Suppressor macrophage treated with lipopolysaccharide for 1 hour (primary cell): Measurements from ENCODE around the gene EXOC3L1.

Experiments
- DNase-seq, 3 donors: peaks; one replicate each; pipeline ENCODE4 v3.0.0-alpha.2; 2020 to 2022

EXOC3L1 gene

GRCh38 chr16:67163164-67163998 is 26.6 kb downstream of the EXOC3L1 start:
- DNase-seq = peak in 2 of 3 donors; percentile 48 to 63

- DNase-seq = peak in 2 of 3 donors; percentile 43 to 52
These were observed 27.3 kb downstream of the EXOC3L1 start for GRCh38 chr16:67162506-67163163.

- DNase-seq = no peak
These were observed 28.3 kb downstream of the EXOC3L1 start for GRCh38 chr16:67161595-67162058.

- DNase-seq = peak; percentile 95 to 97 (median 97)
These were observed 31.0 kb downstream of the EXOC3L1 start for GRCh38 chr16:67158637-67159600.

GRCh38 chr16:67157892-67158635 is 31.9 kb downstream of the EXOC3L1 start:
- DNase-seq = no peak

- DNase-seq = no peak
These were observed 32.7 kb downstream of the EXOC3L1 start for GRCh38 chr16:67157106-67157748.

- no peak for DNase-seq
These were observed 33.6 kb downstream of the EXOC3L1 start for GRCh38 chr16:67156143-67156844.

- peak; percentile 81 to 94 (median 90) for DNase-seq
These were observed 34.4 kb downstream of the EXOC3L1 start for GRCh38 chr16:67155295-67156142.

- DNase-seq = no peak
These were observed 35.2 kb downstream of the EXOC3L1 start for GRCh38 chr16:67154578-67155294.

GRCh38 chr16:67151431-67152097 is 38.4 kb downstream of the EXOC3L1 start:
- no peak for DNase-seq

- peak in 1 of 3 donors; percentile 53 for DNase-seq
These were observed 39.0 kb downstream of the EXOC3L1 start, which contains the start of gene B3GNT9 for GRCh38 chr16:67150833-67151396. Gene B3GNT9, minus strand, starts transcription at chr16:67150998. Its CDS starts 513 bp downstream, at chr16:67150485.

GRCh38 chr16:67150047-67150832 is 39.7 kb downstream of the EXOC3L1 start:
- peak; percentile 54 to 76 (median 57) for DNase-seq

GRCh38 chr16:67149276-67150046 is 40.5 kb downstream of the EXOC3L1 start:
- no peak for DNase-seq

- no peak for DNase-seq
These were observed 41.2 kb downstream of the EXOC3L1 start for GRCh38 chr16:67148656-67149275.

GRCh38 chr16:67148221-67148620 is 41.7 kb downstream of the EXOC3L1 start:
- no peak for DNase-seq
